MM.1S (cell line): ENCODE data around the gene SYNPO2.

Source experiments
- EZH2phosphoT487 ChIP-seq: fragments of 300-600 bp; sonication (generic); IDR thresholded peaks from 2 replicates; pipeline ENCODE4 v1.6.1; 2018; ENCODE audit warnings: antibody characterized with exemption, low read length
- TF ChIP-seq, protein P1 (sequence below): fragments of 300-600 bp; sonication (generic); IDR thresholded peaks from 2 replicates; pipeline ENCODE4 v1.5.1; 2016; ENCODE audit warnings: antibody characterized with exemption, low read length, mixed read lengths

DNA sequence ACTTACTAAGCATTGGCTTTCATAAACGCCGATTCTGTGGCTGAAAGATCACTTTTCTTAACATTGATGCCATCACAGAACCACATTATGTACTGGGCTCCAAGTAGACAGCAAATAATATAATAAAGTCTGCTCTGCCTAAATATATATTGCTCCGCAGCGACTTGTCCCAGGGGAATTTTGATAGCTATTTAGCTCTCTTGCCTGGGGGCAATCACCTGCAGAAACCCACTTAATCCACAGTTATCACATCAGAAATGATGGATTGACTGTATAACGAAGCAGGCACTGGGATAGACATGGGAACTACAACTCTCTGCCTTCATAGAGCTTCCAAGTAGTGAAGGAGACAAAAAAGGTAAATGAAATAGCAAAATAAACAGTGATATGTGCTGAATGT is 199.0 kb downstream of the SYNPO2 start:
- TF ChIP-seq, protein P1, sequence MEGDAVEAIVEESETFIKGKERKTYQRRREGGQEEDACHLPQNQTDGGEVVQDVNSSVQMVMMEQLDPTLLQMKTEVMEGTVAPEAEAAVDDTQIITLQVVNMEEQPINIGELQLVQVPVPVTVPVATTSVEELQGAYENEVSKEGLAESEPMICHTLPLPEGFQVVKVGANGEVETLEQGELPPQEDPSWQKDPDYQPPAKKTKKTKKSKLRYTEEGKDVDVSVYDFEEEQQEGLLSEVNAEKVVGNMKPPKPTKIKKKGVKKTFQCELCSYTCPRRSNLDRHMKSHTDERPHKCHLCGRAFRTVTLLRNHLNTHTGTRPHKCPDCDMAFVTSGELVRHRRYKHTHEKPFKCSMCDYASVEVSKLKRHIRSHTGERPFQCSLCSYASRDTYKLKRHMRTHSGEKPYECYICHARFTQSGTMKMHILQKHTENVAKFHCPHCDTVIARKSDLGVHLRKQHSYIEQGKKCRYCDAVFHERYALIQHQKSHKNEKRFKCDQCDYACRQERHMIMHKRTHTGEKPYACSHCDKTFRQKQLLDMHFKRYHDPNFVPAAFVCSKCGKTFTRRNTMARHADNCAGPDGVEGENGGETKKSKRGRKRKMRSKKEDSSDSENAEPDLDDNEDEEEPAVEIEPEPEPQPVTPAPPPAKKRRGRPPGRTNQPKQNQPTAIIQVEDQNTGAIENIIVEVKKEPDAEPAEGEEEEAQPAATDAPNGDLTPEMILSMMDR: no peak
- no peak for TF ChIP-seq EZH2phosphoT487
